ENCODE data around the gene CD7. TPM values are rescaled to one million over a fixed set of nuclear protein-coding genes. Genes with fewer than 3 reads are reported as not detected.

Gene CD7
- total and polyA plus RNA-seq, 9 of the 15 experiments (the other 6 are each of a cell fraction or from before 2014, with no cell fraction given) = 0.21 to 0.35 TPM; not detected in 7

- TF ChIP-seq USF2 (CRISPR knock-in tag; IDR thresholded peaks at IDR 0.05) (peak; percentile 25; the same call in 1 of the 2 replicates), JUN (IDR thresholded peaks at IDR 0.05; ENCODE audit: borderline replicate concordance, low read depth, low read length) (peak; percentile 67), JUN (CRISPR knock-in tag; IDR thresholded peaks at IDR 0.05; ENCODE audit: borderline replicate concordance) (no peak), HDAC2 (IDR thresholded peaks at IDR 0.05) (0 out of 2 replicates have a peak, but pooled peaks have one; percentile 18), NCOA2 (IDR thresholded peaks at IDR 0.05; ENCODE audit: partially characterized antibody in 2 of 2) (no peak), RBBP5 (IDR thresholded peaks at IDR 0.05; ENCODE audit: borderline replicate concordance, insufficient read depth, low read length, poor library complexity, severe bottlenecking) (no peak), SMARCE1 (IDR thresholded peaks at IDR 0.05) (peak; percentile 64; the same call in 1 of the 2 replicates), ETV1 (tag; conservative IDR thresholded peaks at IDR 0.05; ENCODE audit: low read depth) (0 out of 2 replicates have a peak, but pooled peaks have one; percentile 46), JUND (IDR thresholded peaks at IDR 0.05; ENCODE audit: borderline replicate concordance, low read depth, low read length) (peak; percentile 80), JUND (tag; IDR thresholded peaks at IDR 0.05; ENCODE audit: borderline replicate concordance, low read depth, low read length) (peak; percentile 64; the same call in 1 of the 3 replicates), ATF3 (IDR thresholded peaks at IDR 0.05) (peak; percentile 91), ATF3 (CRISPR knock-in tag; conservative IDR thresholded peaks at IDR 0.05) (0 out of 2 replicates have a peak, but pooled peaks have one; percentile 58), ID3 (CRISPR knock-in tag; IDR thresholded peaks at IDR 0.05) (no peak), ID3 (tag; IDR thresholded peaks at IDR 0.05) (peak; percentile 29; the same call in 1 of the 2 replicates), ARID3A (IDR thresholded peaks at IDR 0.05; ENCODE audit: borderline replicate concordance, low read depth, low read length) (no peak), DPF2 (IDR thresholded peaks at IDR 0.05) (peak; percentile 65), ZEB2 (IDR thresholded peaks at IDR 0.05) (0 out of 2 replicates have a peak, but pooled peaks have one; percentile 19), BCLAF1 (IDR thresholded peaks at IDR 0.05; ENCODE audit: borderline replicate concordance in 1 of 2, control insufficient read depth in 1 of 2, low read depth in 2 of 2, low read length in 1 of 2) (no peak), ZNF740 (CRISPR knock-in tag; IDR thresholded peaks at IDR 0.05) (0 out of 2 replicates have a peak, but pooled peaks have one; percentile 19), ZNF740 (tag; IDR thresholded peaks at IDR 0.05) (no peak)
Measured at GRCh38 chr17:82297280-82297713, 20.1 kb downstream of the CD7 start (continued).

All from K562 (cell line).